ENCODE measurements around the gene S100A10.
A peak's percentile ranks its signal among the peaks of the same experiment; 100 is the strongest.

S100A10 gene

DNA sequence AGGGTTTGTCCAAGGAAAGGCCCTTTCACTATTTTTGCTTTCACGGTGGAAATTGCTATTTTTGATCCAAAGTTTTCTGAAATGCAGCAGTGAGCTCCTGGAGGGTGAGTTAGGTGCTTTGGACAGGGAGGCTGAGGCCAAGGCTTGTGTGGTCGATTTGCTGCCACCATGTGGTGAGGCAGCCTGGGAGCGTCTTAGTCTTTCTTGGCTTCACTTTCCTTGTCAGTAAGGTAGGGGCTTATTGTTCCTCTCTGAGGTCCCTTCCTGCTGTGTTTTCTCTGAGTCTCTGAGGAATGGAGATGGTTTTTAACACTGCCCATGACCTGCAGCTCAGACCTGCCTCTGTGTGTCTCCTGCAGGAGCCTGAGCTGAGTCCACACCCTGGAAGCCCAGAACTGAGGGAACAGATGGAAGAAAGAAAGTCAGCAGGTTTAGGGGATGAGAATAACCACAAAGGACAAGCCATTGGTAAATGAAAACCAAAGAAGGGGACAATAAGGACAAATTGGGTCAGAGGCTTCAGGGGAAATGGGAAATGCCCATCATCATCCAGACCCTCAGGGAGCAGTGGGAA lies 20.1 kb upstream of the S100A10 start:
- no peaks in the 10 kb centered on the region for H3K9me3 ChIP-seq (ENCODE audit: control insufficient read depth, low read length)
- no peak overlapping the region for H3K4me3 ChIP-seq (ENCODE audit: extremely low read depth, insufficient read depth, low read length, poor library complexity, severe bottlenecking)
- H3K36me3 ChIP-seq (ENCODE audit: control insufficient read depth, insufficient read depth, low read length), result no peaks in the 10 kb centered on the region
- WGBS, 2 experiments (ENCODE audit: insufficient coverage in 2 of 2), result 0 to 13% methylated on average over 1 of the region's 3 CpGs
- no peak overlapping the region for H3K27ac ChIP-seq (ENCODE audit: low read depth, low read length, severe bottlenecking)
- no peaks in the 10 kb centered on the region for H3K4me1 ChIP-seq (ENCODE audit: control insufficient read depth, insufficient read depth, low read length, poor library complexity, severe bottlenecking)

DNA sequence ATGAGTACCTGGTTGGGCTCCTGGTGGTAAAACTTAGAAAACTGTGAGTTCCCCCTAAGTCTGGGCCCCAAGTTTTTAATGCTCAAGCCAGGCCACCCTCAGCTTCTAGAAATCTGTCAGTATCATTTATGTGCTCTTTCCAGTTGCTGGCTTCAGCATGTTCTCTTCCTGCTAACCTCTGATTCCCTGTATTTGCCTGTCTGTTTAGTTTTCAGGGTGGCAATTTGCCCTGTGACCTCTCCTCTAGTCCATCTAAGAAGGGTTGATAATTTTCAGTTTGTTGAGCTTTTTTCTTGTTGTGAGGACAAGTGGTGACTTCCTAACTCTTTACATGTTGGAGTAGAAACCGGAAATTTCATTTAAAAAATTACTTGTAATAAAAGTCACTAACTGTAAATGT lies 16.0 kb upstream of the S100A10 start:
- H3K9me3 ChIP-seq (ENCODE audit: control insufficient read depth, low read length), result no peaks in the 10 kb centered on the region
- no CpG with 5 or more reads among the region's 1 CpG for WGBS, 2 experiments (ENCODE audit: insufficient coverage in 2 of 2)

DNA sequence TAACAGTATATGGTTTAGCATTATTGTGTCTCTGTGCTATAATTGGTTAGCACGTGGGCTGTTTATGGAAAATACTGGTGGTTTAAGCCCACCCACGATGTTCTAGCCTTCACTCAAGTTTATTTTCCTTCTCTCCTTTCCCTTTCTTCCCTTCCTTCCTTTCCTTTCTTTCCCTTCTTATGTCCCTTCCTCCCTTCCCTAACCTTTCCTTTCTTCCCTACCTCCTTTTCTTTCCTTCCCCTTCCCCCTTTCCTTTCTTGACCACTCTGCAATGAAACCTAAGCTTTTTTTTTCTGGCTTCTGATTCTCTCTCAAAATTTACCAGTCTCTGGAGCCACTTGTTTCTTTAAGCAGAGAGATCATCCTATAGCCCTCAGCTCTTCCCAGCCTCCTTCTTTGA lies 13.4 kb upstream of the S100A10 start:
- WGBS, 2 experiments (ENCODE audit: insufficient coverage in 2 of 2), result 87 to 100% methylated on average over 1 of the region's 2 CpGs
- Histone ChIP-seq H3K36me3 (ENCODE audit: control insufficient read depth, insufficient read depth, low read length) (no peaks in the 10 kb centered on the region), H3K4me1 (ENCODE audit: control insufficient read depth, insufficient read depth, low read length, poor library complexity, severe bottlenecking) (no peaks in the 10 kb centered on the region), H3K4me3 (ENCODE audit: extremely low read depth, insufficient read depth, low read length, poor library complexity, severe bottlenecking) (no peak overlapping the region), H3K27ac (ENCODE audit: low read depth, low read length, severe bottlenecking) (no peak overlapping the region), H3K9me3 (ENCODE audit: control insufficient read depth, low read length) (no peaks in the 10 kb centered on the region)

More for the DNA sequence above, 16.0 kb upstream of the S100A10 start:
- H3K27ac ChIP-seq (ENCODE audit: low read depth, low read length, severe bottlenecking), result no peak overlapping the region
- no peaks in the 10 kb centered on the region for H3K36me3 ChIP-seq (ENCODE audit: control insufficient read depth, insufficient read depth, low read length)
- H3K4me1 ChIP-seq (ENCODE audit: control insufficient read depth, insufficient read depth, low read length, poor library complexity, severe bottlenecking), result no peaks in the 10 kb centered on the region
- H3K4me3 ChIP-seq (ENCODE audit: extremely low read depth, insufficient read depth, low read length, poor library complexity, severe bottlenecking), result no peak overlapping the region

DNA sequence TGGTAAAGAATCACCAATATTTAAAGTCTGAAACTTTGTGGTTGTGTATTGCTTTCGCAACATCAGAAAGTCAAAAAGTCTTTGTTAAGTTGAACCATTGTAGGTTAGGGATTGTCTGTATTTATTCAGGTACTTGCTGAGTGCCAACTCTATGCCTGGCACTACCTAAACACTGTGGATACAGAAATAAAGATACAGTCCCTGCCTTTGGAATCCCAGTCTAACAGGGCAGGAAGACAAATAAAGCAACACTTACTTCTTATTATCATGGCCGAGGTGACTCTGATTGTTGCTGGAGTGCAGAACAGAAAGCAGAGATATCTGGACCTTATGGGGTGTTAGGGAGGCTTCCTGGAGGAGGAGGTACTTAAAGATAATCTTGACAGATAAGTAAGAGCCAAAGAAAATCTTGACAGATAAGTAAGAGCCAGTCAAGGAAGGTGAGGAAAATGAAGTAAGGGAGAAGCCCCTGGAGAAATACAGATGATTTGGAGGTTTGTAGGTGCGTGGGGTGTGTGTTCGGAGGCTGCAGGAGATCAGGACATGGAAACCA lies 11.8 kb upstream of the S100A10 start:
- peaks cover 5% of the 10 kb centered on the region for H3K4me1 ChIP-seq (ENCODE audit: control insufficient read depth, insufficient read depth, low read length, poor library complexity, severe bottlenecking)
- no peaks in the 10 kb centered on the region for H3K36me3 ChIP-seq (ENCODE audit: control insufficient read depth, insufficient read depth, low read length)
- H3K9me3 ChIP-seq (ENCODE audit: control insufficient read depth, low read length), result no peaks in the 10 kb centered on the region
- no peak overlapping the region for H3K4me3 ChIP-seq (ENCODE audit: extremely low read depth, insufficient read depth, low read length, poor library complexity, severe bottlenecking)
- WGBS, 2 experiments (ENCODE audit: insufficient coverage in 2 of 2), result 55 to 76% methylated on average over 2 to 3 of the region's 4 CpGs
- no peak overlapping the region for H3K27ac ChIP-seq (ENCODE audit: low read depth, low read length, severe bottlenecking)

DNA sequence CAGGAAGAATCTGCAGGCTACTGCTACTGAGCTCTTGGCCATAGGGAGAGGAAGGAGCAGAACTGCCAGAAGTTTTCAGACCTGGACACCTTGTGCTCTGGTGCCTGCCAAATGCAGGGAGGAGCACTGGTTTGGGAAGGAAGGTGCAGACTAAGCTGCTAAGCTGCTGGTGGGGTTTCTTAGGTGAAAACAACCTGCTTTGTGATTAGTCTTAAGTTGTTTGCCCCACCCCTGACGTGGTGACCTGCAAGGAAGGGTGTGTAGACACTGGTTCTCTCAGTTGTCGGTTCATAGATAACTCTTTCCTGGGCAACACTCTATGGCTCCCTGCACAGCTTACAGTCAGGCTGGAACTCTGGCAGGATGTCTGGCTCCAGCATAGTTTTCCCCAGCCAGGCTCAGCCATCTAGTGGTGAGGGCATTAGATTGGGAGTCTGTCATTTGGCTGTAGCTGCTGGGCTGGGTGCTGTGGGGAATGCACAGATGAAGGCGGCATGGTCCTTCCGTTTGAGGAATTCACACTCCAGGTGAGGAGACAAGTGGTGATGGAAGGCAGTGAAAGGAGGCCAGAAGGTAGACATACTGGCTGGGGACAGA lies 10.3 kb upstream of the S100A10 start:
- no peak overlapping the region for H3K4me3 ChIP-seq (ENCODE audit: extremely low read depth, insufficient read depth, low read length, poor library complexity, severe bottlenecking)
- H3K9me3 ChIP-seq (ENCODE audit: control insufficient read depth, low read length), result no peaks in the 10 kb centered on the region
- 79 to 80% methylated on average over 2 to 3 of the region's 4 CpGs for WGBS, 2 experiments (ENCODE audit: insufficient coverage in 2 of 2)
- H3K27ac ChIP-seq (ENCODE audit: low read depth, low read length, severe bottlenecking), result no peak overlapping the region
- H3K4me1 ChIP-seq (ENCODE audit: control insufficient read depth, insufficient read depth, low read length, poor library complexity, severe bottlenecking), result peaks cover 10% of the 10 kb centered on the region
- H3K36me3 ChIP-seq (ENCODE audit: control insufficient read depth, insufficient read depth, low read length), result no peaks in the 10 kb centered on the region

DNA sequence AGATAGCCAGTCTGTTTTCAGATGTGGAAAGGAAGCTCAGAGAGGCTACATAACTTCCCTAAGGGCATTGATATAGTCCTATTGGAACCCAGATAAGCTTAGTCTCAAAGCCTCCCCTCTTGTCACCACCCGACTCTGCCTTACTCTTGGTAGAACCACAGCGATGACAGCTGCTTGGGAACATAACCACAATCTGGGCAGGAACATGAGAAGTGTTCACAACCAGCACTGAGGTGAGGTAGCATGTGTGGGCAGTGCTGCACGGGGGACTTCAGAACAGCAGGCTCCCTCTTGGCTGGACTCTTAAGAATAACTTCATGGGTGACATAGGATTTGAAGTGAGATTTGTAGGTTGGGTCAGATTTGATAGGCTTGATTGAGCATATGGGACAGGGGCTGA lies 9.3 kb upstream of the S100A10 start:
- Histone ChIP-seq H3K9me3 (ENCODE audit: control insufficient read depth, low read length) (peaks cover 6% of the 10 kb centered on the region), H3K36me3 (ENCODE audit: control insufficient read depth, insufficient read depth, low read length) (no peaks in the 10 kb centered on the region), H3K4me1 (ENCODE audit: control insufficient read depth, insufficient read depth, low read length, poor library complexity, severe bottlenecking) (peaks cover 11% of the 10 kb centered on the region), H3K4me3 (ENCODE audit: extremely low read depth, insufficient read depth, low read length, poor library complexity, severe bottlenecking) (no peak overlapping the region), H3K27ac (ENCODE audit: low read depth, low read length, severe bottlenecking) (no peak overlapping the region)
- 83 to 100% methylated on average over 1 to 3 of the region's 3 CpGs for WGBS, 2 experiments (ENCODE audit: insufficient coverage in 2 of 2)

DNA sequence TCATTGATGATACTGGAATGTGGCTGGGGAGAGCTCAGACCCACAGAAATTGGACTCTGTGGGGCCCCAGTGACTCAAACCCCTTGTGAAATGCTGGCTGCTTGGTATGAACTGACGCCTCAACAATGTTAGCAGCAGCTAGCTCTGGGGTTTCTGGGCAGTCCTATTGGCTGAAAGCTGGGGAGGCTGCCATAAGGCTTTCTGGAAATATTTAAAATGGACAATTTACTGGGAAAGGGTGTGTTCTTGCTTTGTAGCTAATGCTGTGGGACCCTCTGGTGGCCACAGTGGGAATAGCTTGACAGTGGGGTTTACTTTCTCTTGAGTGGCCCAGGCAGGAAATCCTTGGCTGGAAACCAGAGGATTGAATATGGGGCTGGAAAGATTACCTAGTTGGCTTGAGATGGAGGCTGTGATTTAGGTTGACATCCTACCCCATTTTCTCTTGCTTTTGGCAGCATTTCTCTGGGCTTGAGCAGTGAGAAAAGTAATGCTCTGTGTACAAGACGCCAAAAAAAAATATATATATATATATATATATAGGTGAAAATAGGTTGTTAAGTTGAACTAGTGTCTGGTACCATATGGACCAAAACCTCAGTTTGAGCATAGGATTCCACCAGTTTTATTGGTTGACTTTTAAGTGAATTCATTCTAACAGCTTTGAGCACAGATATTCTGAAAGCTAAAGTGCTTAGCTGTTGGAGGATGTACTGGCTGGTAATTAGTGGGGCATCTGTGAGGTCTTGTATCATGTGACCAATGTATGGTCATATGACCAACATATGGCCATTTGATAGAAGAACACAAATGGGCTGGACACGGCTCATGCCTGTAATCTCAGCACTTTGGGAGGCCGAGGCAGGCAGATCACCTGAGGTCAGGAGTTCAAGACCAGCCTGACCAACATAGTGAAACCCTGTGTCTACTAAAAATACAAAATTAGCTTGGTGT lies 8.2 kb upstream of the S100A10 start:
- no peaks in the 10 kb centered on the region for H3K36me3 ChIP-seq (ENCODE audit: control insufficient read depth, insufficient read depth, low read length)
- peak overlapping the region; percentile 43 for H3K27ac ChIP-seq (ENCODE audit: low read depth, low read length, severe bottlenecking)
- H3K9me3 ChIP-seq (ENCODE audit: control insufficient read depth, low read length), result peaks cover 6% of the 10 kb centered on the region
- no peak overlapping the region for H3K4me3 ChIP-seq (ENCODE audit: extremely low read depth, insufficient read depth, low read length, poor library complexity, severe bottlenecking)
- 65 to 67% methylated on average over 2 to 3 of the region's 4 CpGs for WGBS, 2 experiments (ENCODE audit: insufficient coverage in 2 of 2)
- H3K4me1 ChIP-seq (ENCODE audit: control insufficient read depth, insufficient read depth, low read length, poor library complexity, severe bottlenecking), result peaks cover 11% of the 10 kb centered on the region

DNA sequence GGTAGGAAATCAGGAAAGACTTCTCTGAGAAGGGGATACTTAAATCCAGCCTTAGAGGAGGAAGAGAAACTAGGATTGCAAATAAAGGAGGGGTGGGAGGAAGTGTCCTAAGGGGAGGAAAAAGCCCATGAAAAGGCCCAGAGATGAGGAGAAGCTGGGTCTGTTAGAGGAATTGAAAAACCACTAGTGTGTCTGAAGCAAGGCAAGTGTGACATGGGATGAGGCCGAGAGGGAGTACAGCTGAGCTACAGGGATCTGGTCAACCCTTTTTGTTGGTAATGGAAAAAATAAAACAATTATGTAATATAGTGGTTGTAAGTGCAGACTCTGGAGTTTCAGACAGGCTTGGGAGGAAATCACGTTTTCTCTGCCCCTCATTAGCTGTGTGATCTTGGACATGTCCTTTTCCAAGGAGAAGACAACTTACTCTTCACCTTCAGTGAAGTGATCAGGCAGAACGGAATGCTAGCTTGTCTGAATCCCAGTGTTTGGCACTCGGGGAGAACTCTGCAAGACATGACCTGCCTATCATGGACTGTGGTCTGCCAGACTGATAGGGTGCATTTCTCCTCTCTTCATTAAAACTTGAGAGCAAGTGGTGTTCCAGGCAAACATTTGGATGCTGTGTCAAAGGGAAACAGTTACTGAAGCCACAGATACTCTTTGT lies 7.4 kb upstream of the S100A10 start:
- Histone ChIP-seq H3K4me3 (ENCODE audit: extremely low read depth, insufficient read depth, low read length, poor library complexity, severe bottlenecking) (no peak overlapping the region), H3K9me3 (ENCODE audit: control insufficient read depth, low read length) (peaks cover 6% of the 10 kb centered on the region)

DNA sequence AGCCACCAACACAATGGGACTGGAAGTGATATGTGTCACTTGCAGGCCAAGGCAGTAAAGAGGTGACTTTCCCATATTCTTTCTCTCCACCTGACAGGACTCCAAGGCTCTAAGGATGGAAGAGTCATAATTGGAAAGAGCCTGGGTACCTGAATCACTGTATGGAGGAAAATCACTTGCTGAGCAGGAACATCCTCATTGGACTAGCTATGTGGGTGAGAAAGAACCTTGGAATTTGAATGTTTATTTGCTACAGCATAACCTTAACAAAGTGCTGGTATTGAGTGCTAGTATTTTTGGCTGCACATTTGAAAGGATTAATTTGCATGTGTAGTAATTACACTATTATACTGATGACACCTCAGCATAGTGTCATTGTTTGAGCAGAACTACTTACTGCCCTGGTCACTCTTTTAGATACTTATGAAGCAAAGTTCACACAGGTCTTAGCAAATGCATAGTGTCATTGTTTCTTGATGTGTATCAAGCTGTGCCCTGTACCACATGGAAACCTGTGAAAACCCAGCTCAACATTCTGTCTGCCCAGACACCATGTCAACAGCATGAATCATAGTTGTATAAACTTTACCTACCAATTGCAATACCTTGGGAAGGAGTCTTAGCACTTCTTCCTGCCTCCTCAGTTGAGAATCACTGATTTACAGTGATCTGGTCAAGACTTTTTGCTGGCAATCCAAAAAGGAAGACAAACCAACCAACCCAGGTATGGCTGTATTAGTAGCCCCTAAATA lies 5.1 kb upstream of the S100A10 start:
- peaks cover 17% of the 10 kb centered on the region for H3K4me1 ChIP-seq (ENCODE audit: control insufficient read depth, insufficient read depth, low read length, poor library complexity, severe bottlenecking)
- H3K27ac ChIP-seq (ENCODE audit: low read depth, low read length, severe bottlenecking), result no peak overlapping the region
- H3K9me3 ChIP-seq (ENCODE audit: control insufficient read depth, low read length), result peaks cover 6% of the 10 kb centered on the region
- H3K36me3 ChIP-seq (ENCODE audit: control insufficient read depth, insufficient read depth, low read length), result no peaks in the 10 kb centered on the region
- H3K4me3 ChIP-seq (ENCODE audit: extremely low read depth, insufficient read depth, low read length, poor library complexity, severe bottlenecking), result no peak overlapping the region

More for the DNA sequence above, 7.4 kb upstream of the S100A10 start:
- H3K27ac ChIP-seq (ENCODE audit: low read depth, low read length, severe bottlenecking), result peak overlapping the region; percentile 43
- H3K36me3 ChIP-seq (ENCODE audit: control insufficient read depth, insufficient read depth, low read length), result no peaks in the 10 kb centered on the region
- peaks cover 11% of the 10 kb centered on the region for H3K4me1 ChIP-seq (ENCODE audit: control insufficient read depth, insufficient read depth, low read length, poor library complexity, severe bottlenecking)
- WGBS, 2 experiments (ENCODE audit: insufficient coverage in 2 of 2), result 88 to 90% methylated on average over 3 to 4 of the region's 4 CpGs

DNA sequence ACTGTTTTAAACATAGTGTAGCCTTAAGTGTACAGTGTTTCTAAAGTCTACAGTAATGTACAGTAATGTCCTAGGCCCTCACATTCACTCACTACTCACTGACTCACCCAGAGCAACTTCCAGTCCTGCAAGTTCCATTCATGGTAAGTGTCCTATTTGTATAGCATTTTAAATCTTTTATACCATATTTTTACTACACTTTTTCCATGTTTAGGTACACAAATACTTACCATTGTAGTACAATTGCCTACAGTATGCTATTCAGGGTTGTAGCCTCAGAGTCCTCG lies 3.6 kb upstream of the S100A10 start:
- H3K27ac ChIP-seq (ENCODE audit: low read depth, low read length, severe bottlenecking), result no peak overlapping the region
- peaks cover 17% of the 10 kb centered on the region for H3K4me1 ChIP-seq (ENCODE audit: control insufficient read depth, insufficient read depth, low read length, poor library complexity, severe bottlenecking)
- no peak overlapping the region for H3K4me3 ChIP-seq (ENCODE audit: extremely low read depth, insufficient read depth, low read length, poor library complexity, severe bottlenecking)
- peaks cover 6% of the 10 kb centered on the region for H3K9me3 ChIP-seq (ENCODE audit: control insufficient read depth, low read length)
- H3K36me3 ChIP-seq (ENCODE audit: control insufficient read depth, insufficient read depth, low read length), result no peaks in the 10 kb centered on the region
- 100% methylated on average over 1 of the region's 1 CpG for WGBS, 2 experiments (ENCODE audit: insufficient coverage in 2 of 2)
